Myocyte (in vitro differentiated cells): ENCODE data around the gene COL6A2. TPM values are rescaled to one million over a fixed set of nuclear protein-coding genes. Genes with fewer than 3 reads are reported as not detected.
"Not testable (repeated sequence)": the region's sequence is repeated elsewhere in the genome, so short reads cannot be mapped to it uniquely, and the experiment has no call there.

Experiments
- DNase-seq: peaks from one replicate; pipeline ENCODE4 v3.0.0-alpha.2; 2012; ENCODE audit warnings: low read depth
- total RNA-seq: library from RNA; depleted of rRNA; stranded (reverse); fragments of >200 nt; gene quantifications from 2 replicates; pipeline ENCODE4 v1.2.3, GENCODE V29; 2014

Gene COL6A2
- total RNA-seq, 1 donor from 2014 or later, result 941 TPM

- DNase-seq, result peak; percentile 95
Measured at GRCh38 chr21:46060596-46061061, 37.3 kb upstream of the COL6A2 start.

- DNase-seq, result no peak
Measured at GRCh38 chr21:46061063-46061462, 36.8 kb upstream of the COL6A2 start.

GRCh38 chr21:46061518-46061917, 36.4 kb upstream of the COL6A2 start:
- DNase-seq, result no peak

- DNase-seq, result no peak
Measured at GRCh38 chr21:46061950-46062349, 36.0 kb upstream of the COL6A2 start.

- no peak for DNase-seq
Measured at GRCh38 chr21:46062471-46063211, 35.3 kb upstream of the COL6A2 start.

- DNase-seq, result no peak
Measured at GRCh38 chr21:46063227-46063626, 34.7 kb upstream of the COL6A2 start.

- no peak for DNase-seq
Measured at GRCh38 chr21:46063734-46064680, 33.9 kb upstream of the COL6A2 start.

GRCh38 chr21:46064870-46065214, 33.1 kb upstream of the COL6A2 start:
- DNase-seq, result no peak

GRCh38 chr21:46065215-46065913, 32.5 kb upstream of the COL6A2 start:
- peak; percentile 34 for DNase-seq

GRCh38 chr21:46065914-46066551, 31.9 kb upstream of the COL6A2 start:
- DNase-seq, result no peak

GRCh38 chr21:46066591-46067331, 31.2 kb upstream of the COL6A2 start:
- DNase-seq, result peak; percentile 40

GRCh38 chr21:46067505-46068201, 30.3 kb upstream of the COL6A2 start:
- no peak for DNase-seq

- no peak for DNase-seq
Measured at GRCh38 chr21:46068516-46069079, 29.3 kb upstream of the COL6A2 start.

- DNase-seq, result no peak
Measured at GRCh38 chr21:46069166-46069565, 28.7 kb upstream of the COL6A2 start.

- no peak for DNase-seq
Measured at GRCh38 chr21:46069719-46070279, 28.1 kb upstream of the COL6A2 start.

GRCh38 chr21:46071082-46071481, 26.8 kb upstream of the COL6A2 start:
- no peak for DNase-seq

- not testable (repeated sequence) for DNase-seq
Measured at GRCh38 chr21:46076724-46077123, 21.2 kb upstream of the COL6A2 start.

- DNase-seq, result no peak
Measured at GRCh38 chr21:46077674-46078101, 20.2 kb upstream of the COL6A2 start.
